Psoas muscle (tissue), 8 donors: Measurements from ENCODE around the gene PCDHB8. TPM values are rescaled to one million over a fixed set of nuclear protein-coding genes. Genes with fewer than 3 reads are reported as not detected.
"Not testable (repeated sequence)": the region's sequence is repeated elsewhere in the genome, so short reads cannot be mapped to it uniquely, and the experiment has no call there.

Source experiments
- ATAC-seq, 4 donors: fragments of 200-7000 bp; cut with Tn5 transposase; one replicate each; pipeline ENCODE4 v1.9.1; 2020; ENCODE audit warnings: moderate library complexity in 3 of 4, mild to moderate bottlenecking in 2 of 4
- DNase-seq, 2 donors: peaks; one replicate each; pipeline ENCODE4 v3.0.0-alpha.2; 2020
- H3K27ac ChIP-seq: fragments of 200-600 bp; one replicate; pipeline ENCODE4 v1.8.0; 2022
- H3K27me3 ChIP-seq, 3 donors: fragments of 200-600 bp in 1 of 3; one replicate each; pipeline versions ENCODE4 v1.6.1 to v1.8.0; 2013 to 2022; ENCODE audit warnings: low read length in 2 of 3, mild to moderate bottlenecking in 2 of 3, moderate library complexity in 1 of 3; ENCODE audit not compliant: insufficient read depth in 3 of 3
- H3K36me3 ChIP-seq, 2 donors: fragments of 200-600 bp in 1 of 2; one replicate each; pipeline versions ENCODE4 v1.6.1 to v1.8.0; 2013 to 2022; ENCODE audit warnings: low read depth in 1 of 2, mild to moderate bottlenecking in 1 of 2, moderate library complexity in 1 of 2; ENCODE audit not compliant: insufficient read depth in 1 of 2
- H3K4me1 ChIP-seq: fragments of 200-600 bp; one replicate; pipeline ENCODE4 v1.8.0; 2022
- H3K4me3 ChIP-seq: fragments of 200-600 bp; one replicate; pipeline ENCODE4 v1.8.0; 2022; ENCODE audit warnings: mild to moderate bottlenecking
- H3K9me3 ChIP-seq: fragments of 200-600 bp; one replicate; pipeline ENCODE4 v1.8.0; 2022
- CTCF ChIP-seq: fragments of 200-600 bp; IDR thresholded peaks from one replicate; pipeline ENCODE4 v1.8.0; 2022; ENCODE audit warnings: antibody characterized with exemption
- WGBS, 3 donors: extraction: QIAGEN DNeasy Blood & Tissue Kit; methylation state at CpG; one replicate each; pipeline versions ENCODE4 v1.1.6 to v1.1.7; 2013; 5-methylcytosine and 5-hydroxymethylcytosine counted together
- intact Hi-C, 2 donors: fragments of 100-400 bp; cut with DNase I; formaldehyde crosslinking; loops; one replicate each; pipeline versions ENCODE4 v1.11.0 to v1.14.2; 2022
- polyA plus RNA-seq, 3 donors: library from polyadenylated mRNA; stranded (reverse); fragments of 200-250 nt; gene quantifications; one replicate each; pipeline ENCODE4 v1.2.3, GENCODE V29; 2013
- total RNA-seq, 4 donors: library from RNA; stranded (reverse); fragmentation: NEBNext Ultra II Directional in 2 of 4; extraction: Animal tissue kit (Norgen Biotek cat#: 25700) in 2 of 4; gene quantifications; one replicate each; pipeline versions ENCODE4 v1.2.1 to v1.2.4, GENCODE V29; 2021 to 2023
- donor health status: healthy with polysubstance abuse.
- donor health status: DM: no; HTN: no; CAD: no; lungs with moderate emphysema.
- donor health status: Bipolar disorder and iron deficiency.
- donor health status: healthy.
- donor health status: DM: yes; HTN: yes; CAD: no.
- donor health status: DM: no; HTN: no; CAD: no.
- donor health status: DM: no; HTN: no; CAD: no.
- donor health status: DM: yes; HTN: yes; CAD: no.

The PCDHB8 gene
- total and polyA plus RNA-seq, 7 donors, result 0.04 to 0.87 (median 0.26) TPM

GRCh38 chr5:141223112-141223783, 45.7 kb downstream of the PCDHB8 start, which contains the start of gene PCDHB14:
Gene PCDHB14 (plus strand): TSS chr5:141223343. CDS start chr5:141223506, 163 bp downstream.
- Histone ChIP-seq H3K4me1 (no peaks in the 10 kb centered on the region), H3K9me3 (peaks cover 32% of the 10 kb centered on the region), H3K4me3 (peak within 1 kb of the TSS; percentile 37), H3K27me3 (peaks cover 0 to 24% (median 4%) of the 10 kb centered on the region in 3 donors), H3K36me3 (no peaks in the 10 kb centered on the region), H3K27ac (no peak within 1 kb of the TSS)
- no peak for DNase-seq
- no peak for ATAC-seq
- 20 to 30% (median 20%) methylated on average over 15 of the region's 15 CpGs for WGBS, 3 donors
- peak; percentile 22 for TF ChIP-seq CTCF
- intact Hi-C loops, result no loop called here

GRCh38 chr5:141224844-141225243, 47.3 kb downstream of the PCDHB8 start:
- WGBS, 3 donors, result 21 to 23% (median 22%) methylated on average over 23 to 34 of the region's 40 CpGs
- Histone ChIP-seq H3K27me3 (peaks cover 0 to 24% (median 4%) of the 10 kb centered on the region in 3 donors), H3K9me3 (peaks cover 41% of the 10 kb centered on the region)
- H3K36me3 ChIP-seq, H3K4me1 ChIP-seq, intact Hi-C loops, H3K4me3 ChIP-seq, ATAC-seq, DNase-seq, H3K27ac ChIP-seq: not testable (repeated sequence)

- H3K36me3 ChIP-seq, DNase-seq, H3K27ac ChIP-seq, ATAC-seq, H3K4me1 ChIP-seq, intact Hi-C loops, H3K4me3 ChIP-seq: not testable (repeated sequence)
- H3K9me3 ChIP-seq, result peaks cover 41% of the 10 kb centered on the region
- WGBS, 3 donors, result 23 to 41% (median 30%) methylated on average over 16 to 30 of the region's 30 CpGs
- peaks cover 0 to 21% (median 4%) of the 10 kb centered on the region in 3 donors for H3K27me3 ChIP-seq
Observed at GRCh38 chr5:141225421-141225820, 47.8 kb downstream of the PCDHB8 start.

Other genes starting within 250 kb of the PCDHB8 start
Only the 30 nearest of the 36 such genes appear.
- under 1 TPM; 0.11 to 0.62 (median 0.16) TPM for gene PCDHAC2, start 211.3 kb upstream of the PCDHB8 start, total RNA-seq
- under 1 TPM in 2 of 3 donors, not detected in 1; 0.01 to 0.03 TPM for gene PCDHAC2, start 211.3 kb upstream of the PCDHB8 start, polyA plus RNA-seq
- gene PCDHB1, start 126.4 kb upstream of the PCDHB8 start, total RNA-seq, result under 1 TPM in 1 of 4 donors, not detected in 3; 0.06 TPM
- gene PCDHB1, start 126.4 kb upstream of the PCDHB8 start, polyA plus RNA-seq, result under 1 TPM in 1 of 3 donors, not detected in 2; 0.01 TPM
- gene PCDHB2, start 83.2 kb upstream of the PCDHB8 start, total RNA-seq, result 1 to 10 TPM in 2 of 4 donors, under 1 TPM in 2; 0.88 to 1.6 (median 1.2) TPM
- gene PCDHB2, start 83.2 kb upstream of the PCDHB8 start, polyA plus RNA-seq, result under 1 TPM; 0.30 to 0.61 (median 0.31) TPM
- 1 to 10 TPM in 1 of 4 donors, under 1 TPM in 3; 0.65 to 1.8 (median 0.81) TPM for gene PCDHB3, start 77.3 kb upstream of the PCDHB8 start, total RNA-seq
- gene PCDHB3, start 77.3 kb upstream of the PCDHB8 start, polyA plus RNA-seq, result under 1 TPM; 0.18 to 0.82 (median 0.31) TPM
- 1 to 10 TPM in 3 of 4 donors, under 1 TPM in 1; 0.77 to 2.0 (median 1.8) TPM for gene PCDHB4, start 56.0 kb upstream of the PCDHB8 start, total RNA-seq
- gene PCDHB4, start 56.0 kb upstream of the PCDHB8 start, polyA plus RNA-seq, result under 1 TPM; 0.31 to 0.80 (median 0.37) TPM
- gene PCDHB5, start 42.6 kb upstream of the PCDHB8 start, total RNA-seq, result under 1 TPM; 0.42 to 0.99 (median 0.60) TPM
- under 1 TPM; 0.17 to 0.33 (median 0.27) TPM for gene PCDHB5, start 42.6 kb upstream of the PCDHB8 start, polyA plus RNA-seq
- gene PCDHB6, start 27.7 kb upstream of the PCDHB8 start, total RNA-seq, result under 1 TPM; 0.12 to 0.34 (median 0.23) TPM
- under 1 TPM; 0.08 to 0.11 (median 0.09) TPM for gene PCDHB6, start 27.7 kb upstream of the PCDHB8 start, polyA plus RNA-seq
- under 1 TPM; 0.19 to 0.59 (median 0.34) TPM for gene PCDHB7, start 5.1 kb upstream of the PCDHB8 start, total RNA-seq
- gene PCDHB7, start 5.1 kb upstream of the PCDHB8 start, polyA plus RNA-seq, result under 1 TPM; 0.08 to 0.18 (median 0.16) TPM
- under 1 TPM; 0.56 to 0.94 (median 0.67) TPM for gene PCDHB16, start 4.6 kb downstream of the PCDHB8 start, total RNA-seq
- under 1 TPM; 0.22 to 0.34 (median 0.23) TPM for gene PCDHB16, start 4.6 kb downstream of the PCDHB8 start, polyA plus RNA-seq
- gene PCDHB9, start 9.4 kb downstream of the PCDHB8 start, total RNA-seq, result under 1 TPM in 3 of 4 donors, not detected in 1; 0.15 to 0.58 (median 0.20) TPM
- under 1 TPM; 0.09 to 0.15 (median 0.13) TPM for gene PCDHB9, start 9.4 kb downstream of the PCDHB8 start, polyA plus RNA-seq
- under 1 TPM; 0.26 to 0.29 (median 0.26) TPM for gene PCDHB10, start 14.6 kb downstream of the PCDHB8 start, total RNA-seq
- under 1 TPM; 0.13 to 0.17 (median 0.14) TPM for gene PCDHB10, start 14.6 kb downstream of the PCDHB8 start, polyA plus RNA-seq
- gene PCDHB11, start 21.8 kb downstream of the PCDHB8 start, total RNA-seq, result 1 to 10 TPM in 2 of 4 donors, under 1 TPM in 2; 0.86 to 1.8 (median 1.1) TPM
- gene PCDHB11, start 21.8 kb downstream of the PCDHB8 start, polyA plus RNA-seq, result under 1 TPM; 0.08 to 0.13 (median 0.13) TPM
- gene PCDHB12, start 30.9 kb downstream of the PCDHB8 start, total RNA-seq, result under 1 TPM; 0.44 to 0.96 (median 0.83) TPM
- gene PCDHB12, start 30.9 kb downstream of the PCDHB8 start, polyA plus RNA-seq, result under 1 TPM; 0.10 to 0.21 (median 0.21) TPM
- under 1 TPM; 0.44 to 0.81 (median 0.62) TPM for gene PCDHB13, start 36.1 kb downstream of the PCDHB8 start, total RNA-seq
- under 1 TPM; 0.06 to 0.26 (median 0.18) TPM for gene PCDHB13, start 36.1 kb downstream of the PCDHB8 start, polyA plus RNA-seq
- gene PCDHB14, start 45.6 kb downstream of the PCDHB8 start, total RNA-seq, result under 1 TPM; 0.48 to 0.75 (median 0.50) TPM
- gene PCDHB14, start 45.6 kb downstream of the PCDHB8 start, polyA plus RNA-seq, result under 1 TPM; 0.20 to 0.51 (median 0.32) TPM
- gene PCDHB15, start 67.6 kb downstream of the PCDHB8 start, total RNA-seq, result 1 to 10 TPM in 2 of 4 donors, under 1 TPM in 2; 0.50 to 2.5 (median 0.91) TPM
- gene PCDHB15, start 67.6 kb downstream of the PCDHB8 start, polyA plus RNA-seq, result under 1 TPM; 0.44 to 0.58 (median 0.45) TPM
- under 1 TPM in 2 of 4 donors, not detected in 2; 0.19 to 0.32 TPM for gene SLC25A2, start 126.3 kb downstream of the PCDHB8 start, total RNA-seq
- under 1 TPM in 1 of 3 donors, not detected in 2; 0.04 TPM for gene SLC25A2, start 126.3 kb downstream of the PCDHB8 start, polyA plus RNA-seq
- 100 to 1,000 TPM in 2 of 4 donors, 10 to 100 TPM in 2; 92.9 to 139 (median 117) TPM for gene TAF7, start 143.0 kb downstream of the PCDHB8 start, total RNA-seq
- 100 to 1,000 TPM; 112 to 249 (median 139) TPM for gene TAF7, start 143.0 kb downstream of the PCDHB8 start, polyA plus RNA-seq
- 1 to 10 TPM in 1 of 4 donors, under 1 TPM in 3; 0.51 to 1.4 (median 0.65) TPM for gene PCDHGA1, start 152.7 kb downstream of the PCDHB8 start, total RNA-seq
- gene PCDHGA1, start 152.7 kb downstream of the PCDHB8 start, polyA plus RNA-seq, result 1 to 10 TPM in 1 of 3 donors, under 1 TPM in 2; 0.27 to 2.1 (median 0.56) TPM
- gene PCDHGA2, start 161.0 kb downstream of the PCDHB8 start, total RNA-seq, result 1 to 10 TPM; 1.2 to 1.8 (median 1.6) TPM
- gene PCDHGA2, start 161.0 kb downstream of the PCDHB8 start, polyA plus RNA-seq, result 1 to 10 TPM in 1 of 3 donors, under 1 TPM in 2; 0.22 to 1.1 (median 0.25) TPM
- gene PCDHGA3, start 166.0 kb downstream of the PCDHB8 start, total RNA-seq, result 1 to 10 TPM in 3 of 4 donors, under 1 TPM in 1; 0.97 to 2.4 (median 1.7) TPM
- under 1 TPM; 0.33 to 0.67 (median 0.34) TPM for gene PCDHGA3, start 166.0 kb downstream of the PCDHB8 start, polyA plus RNA-seq
- 1 to 10 TPM in 2 of 4 donors, under 1 TPM in 2; 0.71 to 1.8 (median 1.2) TPM for gene PCDHGB1, start 172.3 kb downstream of the PCDHB8 start, total RNA-seq
- gene PCDHGB1, start 172.3 kb downstream of the PCDHB8 start, polyA plus RNA-seq, result under 1 TPM; 0.08 to 0.22 (median 0.12) TPM
- gene PCDHGA4, start 177.2 kb downstream of the PCDHB8 start, total RNA-seq, result 1 to 10 TPM in 3 of 4 donors, under 1 TPM in 1; 0.84 to 2.4 (median 2.2) TPM
- under 1 TPM; 0.14 to 0.47 (median 0.40) TPM for gene PCDHGA4, start 177.2 kb downstream of the PCDHB8 start, polyA plus RNA-seq
- 1 to 10 TPM; 1.2 to 2.4 (median 1.9) TPM for gene PCDHGB2, start 182.2 kb downstream of the PCDHB8 start, total RNA-seq
- gene PCDHGB2, start 182.2 kb downstream of the PCDHB8 start, polyA plus RNA-seq, result under 1 TPM; 0.10 to 0.67 (median 0.65) TPM
- 1 to 10 TPM in 2 of 4 donors, under 1 TPM in 2; 0.84 to 2.0 (median 1.2) TPM for gene PCDHGA5, start 186.4 kb downstream of the PCDHB8 start, total RNA-seq
- under 1 TPM; 0.07 to 0.38 (median 0.35) TPM for gene PCDHGA5, start 186.4 kb downstream of the PCDHB8 start, polyA plus RNA-seq
- 1 to 10 TPM in 3 of 4 donors, under 1 TPM in 1; 0.92 to 2.0 (median 1.2) TPM for gene PCDHGB3, start 192.5 kb downstream of the PCDHB8 start, total RNA-seq
- gene PCDHGB3, start 192.5 kb downstream of the PCDHB8 start, polyA plus RNA-seq, result under 1 TPM; 0.17 to 0.44 (median 0.35) TPM
- gene PCDHGA6, start 196.1 kb downstream of the PCDHB8 start, total RNA-seq, result 1 to 10 TPM; 1.3 to 2.5 (median 1.8) TPM
- under 1 TPM; 0.03 to 0.72 (median 0.57) TPM for gene PCDHGA6, start 196.1 kb downstream of the PCDHB8 start, polyA plus RNA-seq
- gene PCDHGA7, start 205.0 kb downstream of the PCDHB8 start, total RNA-seq, result 1 to 10 TPM in 2 of 4 donors, under 1 TPM in 2; 0.97 to 2.2 (median 1.1) TPM
- gene PCDHGA7, start 205.0 kb downstream of the PCDHB8 start, polyA plus RNA-seq, result under 1 TPM; 0.07 to 0.35 (median 0.35) TPM
- 1 to 10 TPM in 3 of 4 donors, under 1 TPM in 1; 0.99 to 3.0 (median 2.0) TPM for gene PCDHGB4, start 209.9 kb downstream of the PCDHB8 start, total RNA-seq
- gene PCDHGB4, start 209.9 kb downstream of the PCDHB8 start, polyA plus RNA-seq, result under 1 TPM; 0.24 to 0.52 (median 0.49) TPM
- 1 to 10 TPM in 3 of 4 donors, under 1 TPM in 1; 0.82 to 1.6 (median 1.3) TPM for gene PCDHGA8, start 214.8 kb downstream of the PCDHB8 start, total RNA-seq
- under 1 TPM; 0.04 to 0.30 (median 0.26) TPM for gene PCDHGA8, start 214.8 kb downstream of the PCDHB8 start, polyA plus RNA-seq